Mesenchymal stem cell (in vitro differentiated cells and primary cell): ENCODE results near the gene NINJ2.
"Not testable (repeated sequence)": the region's sequence is repeated elsewhere in the genome, so short reads cannot be mapped to it uniquely, and the experiment has no call there.

ENCODE experiments used
- DNase-seq: peaks from one replicate; pipeline ENCODE4 v3.0.0-alpha.2; 2013
- H2AFZ ChIP-seq: one replicate; pipeline ENCODE4 v1.6.1; 2013; ENCODE audit warnings: low read depth, mild to moderate bottlenecking, control low read depth, inconsistent platforms, low read length, moderate library complexity
- H2AK5ac ChIP-seq: 2 replicates; pipeline ENCODE4 v1.6.1; 2013; ENCODE audit warnings: low read length, moderate library complexity, mild to moderate bottlenecking, inconsistent platforms; ENCODE audit not compliant: severe bottlenecking
- H2BK120ac ChIP-seq: one replicate; pipeline ENCODE4 v1.6.1; 2013; ENCODE audit warnings: low read depth, mild to moderate bottlenecking, inconsistent platforms, low read length, moderate library complexity
- H2BK12ac ChIP-seq, 2 experiments: one replicate each; pipeline ENCODE4 v1.6.1; 2013; ENCODE audit warnings: inconsistent platforms in 2 of 2, low read length in 2 of 2, mild to moderate bottlenecking in 2 of 2, moderate library complexity in 2 of 2, control low read depth in 1 of 2
- H2BK15ac ChIP-seq: one replicate; pipeline ENCODE4 v1.6.1; 2013; ENCODE audit warnings: mild to moderate bottlenecking, low read depth, inconsistent platforms; ENCODE audit not compliant: poor library complexity, severe bottlenecking
- H2BK5ac ChIP-seq: 2 replicates; pipeline ENCODE4 v1.6.1; 2013; ENCODE audit warnings: low read depth, mild to moderate bottlenecking, low read length, control low read depth, inconsistent platforms; ENCODE audit not compliant: poor library complexity, severe bottlenecking
- H3K14ac ChIP-seq, 2 experiments: one replicate each; pipeline ENCODE4 v1.6.1; 2013; ENCODE audit warnings: inconsistent platforms in 2 of 2, low read length in 2 of 2, control low read depth in 1 of 2, mild to moderate bottlenecking in 1 of 2, moderate library complexity in 1 of 2
- H3K18ac ChIP-seq, 2 experiments: one replicate each; pipeline ENCODE4 v1.6.1; 2013; ENCODE audit warnings: inconsistent platforms in 2 of 2, low read length in 2 of 2, control low read depth in 1 of 2, low read depth in 1 of 2, mild to moderate bottlenecking in 1 of 2
- H3K23ac ChIP-seq, 2 experiments: one replicate each; pipeline ENCODE4 v1.6.1; 2013; ENCODE audit warnings: inconsistent platforms in 2 of 2, low read length in 2 of 2, mild to moderate bottlenecking in 2 of 2, moderate library complexity in 2 of 2, control low read depth in 1 of 2
- H3K27ac ChIP-seq: 2 replicates; pipeline ENCODE4 v1.5.1; 2013; ENCODE audit warnings: mild to moderate bottlenecking, moderate library complexity, low read length, control low read depth, inconsistent platforms; ENCODE audit not compliant: poor library complexity, severe bottlenecking
- H3K27me3 ChIP-seq, 2 experiments: 2 replicates each; pipeline versions ENCODE4 v1.6.1 to v1.7.0; 2013; ENCODE audit warnings: low read length in 2 of 2, mild to moderate bottlenecking in 2 of 2, moderate library complexity in 2 of 2, control low read depth in 1 of 2, inconsistent platforms in 1 of 2; ENCODE audit not compliant: control insufficient read depth in 1 of 2, insufficient read depth in 1 of 2
- H3K36me3 ChIP-seq, 2 experiments: 2 replicates each; pipeline versions ENCODE4 v1.6.1 to v1.7.0; 2013; ENCODE audit warnings: low read length in 2 of 2, control low read depth in 1 of 2, inconsistent platforms in 1 of 2, low read depth in 1 of 2, mild to moderate bottlenecking in 1 of 2; ENCODE audit not compliant: insufficient read depth in 2 of 2, control insufficient read depth in 1 of 2
- H3K4ac ChIP-seq, 2 experiments: one replicate each; pipeline ENCODE4 v1.6.1; 2013; ENCODE audit warnings: inconsistent platforms in 2 of 2, low read length in 2 of 2, mild to moderate bottlenecking in 2 of 2, moderate library complexity in 2 of 2, control low read depth in 1 of 2, low read depth in 1 of 2
- H3K4me1 ChIP-seq: 2 replicates; pipeline ENCODE4 v1.6.1; 2013; ENCODE audit warnings: low read depth, low read length, control low read depth; ENCODE audit not compliant: control insufficient read depth, insufficient read depth
- H3K4me2 ChIP-seq: 2 replicates; pipeline ENCODE4 v1.6.1; 2013; ENCODE audit warnings: low read length, mild to moderate bottlenecking, inconsistent platforms; ENCODE audit not compliant: poor library complexity, severe bottlenecking
- H3K4me3 ChIP-seq, 2 experiments: 2 replicates each; pipeline versions ENCODE4 v1.5.1 to v1.7.0; 2013; ENCODE audit warnings: low read length in 2 of 2, mild to moderate bottlenecking in 2 of 2, control low read depth in 1 of 2, low read depth in 1 of 2; ENCODE audit not compliant: insufficient read depth in 1 of 2
- H3K79me1 ChIP-seq: replicated peaks from 2 replicates; pipeline ENCODE4 v1.6.1; 2013; ENCODE audit warnings: mild to moderate bottlenecking, control low read depth, low read length, inconsistent platforms; ENCODE audit not compliant: poor library complexity, severe bottlenecking
- H3K9ac ChIP-seq: 2 replicates; pipeline ENCODE4 v1.7.0; 2013; ENCODE audit warnings: mild to moderate bottlenecking, low read length, moderate library complexity
- H3K9me3 ChIP-seq: 2 replicates; pipeline ENCODE4 v1.7.0; 2013; ENCODE audit warnings: mild to moderate bottlenecking, low read length; ENCODE audit not compliant: control insufficient read depth
- H4K8ac ChIP-seq: one replicate; pipeline ENCODE4 v1.6.1; 2013; ENCODE audit warnings: inconsistent platforms, mild to moderate bottlenecking, low read length, moderate library complexity
- H4K91ac ChIP-seq: one replicate; pipeline ENCODE4 v1.6.1; 2013; ENCODE audit warnings: mild to moderate bottlenecking, low read length, inconsistent platforms
- WGBS: methylation state at CpG from one replicate; pipeline ENCODE4 v1.1.7; 2013; ENCODE audit warnings: mixed read lengths; 5-methylcytosine and 5-hydroxymethylcytosine counted together

The NINJ2 gene

GRCh38 chr12:632102-632696 is 31.0 kb downstream of the NINJ2 start:
- Histone ChIP-seq H3K4me3 (no peak overlapping the region), H4K91ac (no peak overlapping the region), H3K14ac (no peak overlapping the region), H2BK15ac (no peak overlapping the region), H3K4me2 (peak overlapping the region; percentile 27), H4K8ac (no peak overlapping the region), H3K36me3 (no peaks in the 10 kb centered on the region), H3K4me1 (peaks cover 14% of the 10 kb centered on the region), H3K23ac (no peak overlapping the region), H2AFZ (no peak overlapping the region), H2BK12ac (peak overlapping the region in 1 of 2 experiments; percentile 18), H2BK5ac (peak overlapping the region; percentile 81), H3K27ac (peak overlapping the region; percentile 88), H3K9ac (peak overlapping the region; percentile 10), H3K4ac (no peak overlapping the region), H3K9me3 (no peaks in the 10 kb centered on the region), H2AK5ac (peak overlapping the region; percentile 97), H3K27me3 (no peaks in the 10 kb centered on the region), H2BK120ac (no peak overlapping the region), H3K79me1 (no peaks in the 10 kb centered on the region), H3K18ac (peak overlapping the region; percentile 16 to 72)
- 11% methylated on average over 7 of the region's 7 CpGs for WGBS
- DNase-seq = peak; percentile 94

- DNase-seq = no peak
- Histone ChIP-seq H3K79me1 (no peaks in the 10 kb centered on the region), H2BK5ac (no peak overlapping the region), H3K4me1 (peaks cover 14% of the 10 kb centered on the region), H4K8ac (peak overlapping the region; percentile 56), H2BK120ac (peak overlapping the region; percentile 23), H3K36me3 (no peaks in the 10 kb centered on the region), H3K9ac (no peak overlapping the region), H3K4me2 (no peak overlapping the region), H3K27me3 (no peaks in the 10 kb centered on the region), H3K4ac (no peak overlapping the region), H3K9me3 (no peaks in the 10 kb centered on the region), H3K18ac (peak overlapping the region in 1 of 2 experiments; percentile 4), H4K91ac (peak overlapping the region; percentile 61), H2BK15ac (peak overlapping the region; percentile 64), H3K27ac (peak overlapping the region; percentile 88), H3K4me3 (no peak overlapping the region), H3K23ac (no peak overlapping the region), H2AK5ac (peak overlapping the region; percentile 83), H2AFZ (no peak overlapping the region), H3K14ac (no peak overlapping the region), H2BK12ac (peak overlapping the region; percentile 71 to 87)
- WGBS = 83% methylated on average over 42 of the region's 45 CpGs
These were observed 32.3 kb downstream of the NINJ2 start for GRCh38 chr12:630656-631632.

GRCh38 chr12:628742-629078 is 34.5 kb downstream of the NINJ2 start:
- not testable (repeated sequence) for H4K8ac ChIP-seq, H2AFZ ChIP-seq, H3K27me3 ChIP-seq, H3K79me1 ChIP-seq, H3K23ac ChIP-seq, H3K36me3 ChIP-seq, H3K27ac ChIP-seq, H3K18ac ChIP-seq, DNase-seq, H2BK5ac ChIP-seq, H3K9ac ChIP-seq, H3K9me3 ChIP-seq, H3K4me2 ChIP-seq, H2BK15ac ChIP-seq, H3K14ac ChIP-seq, H4K91ac ChIP-seq, H2AK5ac ChIP-seq, H2BK120ac ChIP-seq, H3K4me3 ChIP-seq, H2BK12ac ChIP-seq, H3K4ac ChIP-seq
- peaks cover 12% of the 10 kb centered on the region for H3K4me1 ChIP-seq
- WGBS = 93% methylated on average over 1 of the region's 1 CpG
